HEK293 (cell line): ENCODE data around the gene ZSCAN26.

Experiments
- CTCF ChIA-PET: fragments of 350-600 bp; formaldehyde crosslinking; extraction: SDS; loops from one replicate; lab custom pipeline; 2021; ENCODE audit warnings: antibody characterized with exemption; lab: Yijun Ruan, JAX
- POLR2A ChIA-PET: fragments of 300-600 bp; formaldehyde crosslinking; extraction: SDS; loops from one replicate; lab custom pipeline; 2020; ENCODE audit warnings: antibody characterized with exemption, inconsistent platforms; lab: Yijun Ruan, JAX
- H3K27ac ChIP-seq: fragments of 200-500 bp; sonication (Bioruptor generic); 2 replicates; pipeline ENCODE4 v1.5.1; 2014; ENCODE audit warnings: low read depth, low read length, control low read depth, inconsistent platforms; ENCODE audit errors: extremely low read depth
- H3K36me3 ChIP-seq, 2 experiments: fragments of 200-500 bp in 1 of 2; sonication (Bioruptor generic) in 1 of 2; 1 replicate in 1 of 2; 2 replicates in 1 of 2; pipeline ENCODE4 v1.5.1; 2014 to 2017; ENCODE audit warnings: inconsistent platforms in 2 of 2, low read length in 2 of 2; ENCODE audit not compliant: control insufficient read depth in 2 of 2, insufficient read depth in 1 of 2
- H3K4me1 ChIP-seq: fragments of 200-500 bp; sonication (Bioruptor generic); 2 replicates; pipeline ENCODE4 v1.5.1; 2014; ENCODE audit warnings: mild to moderate bottlenecking, low read length, inconsistent platforms; ENCODE audit not compliant: control insufficient read depth, insufficient read depth
- H3K4me3 ChIP-seq: 2 replicates; pipeline ENCODE4 v1.5.1; 2011; ENCODE audit warnings: low read depth, mild to moderate bottlenecking, control low read depth, low read length, moderate library complexity
- H3K9me3 ChIP-seq: fragments of 200-500 bp; sonication (Bioruptor generic); 2 replicates; pipeline ENCODE4 v1.5.1; 2014; ENCODE audit warnings: low read depth, low read length, inconsistent platforms; ENCODE audit not compliant: control insufficient read depth, insufficient read depth
- GLI2 ChIP-seq: fragments of 450-650 bp; formaldehyde crosslinking; IDR thresholded peaks from 2 replicates; pipeline ENCODE4; 2017; ENCODE audit warnings: missing biosample characterization, missing genetic modification characterization, low read depth, borderline replicate concordance
- GLI4 ChIP-seq: fragments of 450-650 bp; formaldehyde crosslinking; IDR thresholded peaks from 2 replicates; pipeline ENCODE4 v1.5.1; 2016; ENCODE audit warnings: missing biosample characterization, missing genetic modification characterization
- ZBTB8A ChIP-seq: fragments of 450-650 bp; formaldehyde crosslinking; IDR thresholded peaks from 2 replicates; pipeline ENCODE4 v1.5.1; 2016; ENCODE audit warnings: missing biosample characterization, missing genetic modification characterization
- ZNF146 ChIP-seq: fragments of 450-650 bp; formaldehyde crosslinking; IDR thresholded peaks from 2 replicates; pipeline ENCODE4 v1.5.1; 2016; ENCODE audit warnings: missing biosample characterization, missing genetic modification characterization
- ZNF157 ChIP-seq: fragments of 450-650 bp; formaldehyde crosslinking; IDR thresholded peaks from 2 replicates; pipeline ENCODE4 v1.5.1; 2016; ENCODE audit warnings: missing biosample characterization, missing genetic modification characterization
- ZNF248 ChIP-seq: fragments of 450-650 bp; formaldehyde crosslinking; IDR thresholded peaks from 2 replicates; pipeline ENCODE4 v1.5.1; 2017; ENCODE audit warnings: missing biosample characterization, missing genetic modification characterization
- ZNF404 ChIP-seq: fragments of 450-650 bp; formaldehyde crosslinking; IDR thresholded peaks from 2 replicates; pipeline ENCODE4 v1.5.1; 2017; ENCODE audit warnings: missing biosample characterization, missing genetic modification characterization
- ZNF521 ChIP-seq: fragments of 450-650 bp; formaldehyde crosslinking; IDR thresholded peaks from 2 replicates; pipeline ENCODE4 v1.5.1; 2017; ENCODE audit warnings: missing biosample characterization, mild to moderate bottlenecking, missing genetic modification characterization
- ZNF626 ChIP-seq: fragments of 450-650 bp; sonication (Bioruptor Pico); formaldehyde crosslinking; IDR thresholded peaks from 2 replicates; pipeline ENCODE4 v1.5.1; 2018; ENCODE audit warnings: missing biosample characterization, missing genetic modification characterization, inconsistent platforms
- ZNF76 ChIP-seq: fragments of 450-650 bp; formaldehyde crosslinking; IDR thresholded peaks from 2 replicates; pipeline ENCODE4; 2016; ENCODE audit warnings: low read depth, missing biosample characterization, missing genetic modification characterization, borderline replicate concordance
- TF ChIP-seq, protein P1 (sequence below): fragments of 450-650 bp; formaldehyde crosslinking; IDR thresholded peaks from 2 replicates; pipeline ENCODE4; 2016; ENCODE audit warnings: missing biosample characterization, missing genetic modification characterization
- TF ChIP-seq, protein P2 (sequence below): fragments of 450-650 bp; formaldehyde crosslinking; IDR thresholded peaks from 2 replicates; pipeline ENCODE4 v1.5.1; 2016; ENCODE audit warnings: missing biosample characterization, missing genetic modification characterization
- TF ChIP-seq, protein P3 (sequence below): IDR thresholded peaks from 2 replicates; pipeline ENCODE4 v1.6.1; 2011; ENCODE audit warnings: mild to moderate bottlenecking, low read depth, low read length, borderline replicate concordance
- TF ChIP-seq, protein P4 (sequence below): fragments of 450-650 bp; formaldehyde crosslinking; IDR thresholded peaks from 2 replicates; pipeline ENCODE4 v1.5.1; 2016; ENCODE audit warnings: missing biosample characterization, missing genetic modification characterization
- TF ChIP-seq, protein P5 (sequence below): fragments of 450-650 bp; formaldehyde crosslinking; IDR thresholded peaks from 2 replicates; pipeline ENCODE4 v1.5.1; 2016; ENCODE audit warnings: missing biosample characterization, missing genetic modification characterization
- TF ChIP-seq, protein P6 (sequence below): fragments of 450-650 bp; formaldehyde crosslinking; IDR thresholded peaks from 2 replicates; pipeline ENCODE4 v1.5.1; 2016; ENCODE audit warnings: missing biosample characterization, missing genetic modification characterization

Gene ZSCAN26

DNA sequence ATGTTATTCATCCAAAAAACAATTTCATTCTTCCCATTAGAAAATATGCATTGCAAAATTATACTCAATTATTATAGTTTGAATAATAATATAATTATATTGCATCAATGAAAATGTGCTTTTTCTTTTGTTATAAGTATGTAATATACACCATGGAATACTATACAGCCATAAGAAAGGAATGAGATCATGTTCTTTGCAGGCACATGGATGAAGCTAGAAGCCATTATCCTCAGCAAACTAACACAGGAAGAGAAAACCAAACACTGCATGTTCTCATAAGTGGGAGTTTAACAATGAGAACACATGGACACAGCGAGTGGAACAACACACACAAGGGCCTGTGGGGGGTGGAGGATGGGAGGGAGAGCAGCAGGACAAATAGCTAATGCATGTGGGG is 9.9 kb upstream of the ZSCAN26 start:
- no peaks in the 10 kb centered on the region for H3K9me3 ChIP-seq
- TF ChIP-seq ZNF146 (tag by site-specific recombination) (peak; percentile 49; the same call in 1 of the 2 replicates), ZNF76 (tag by site-specific recombination) (no peak), GLI4 (tag by site-specific recombination) (no peak)
- TF ChIP-seq, protein P1, sequence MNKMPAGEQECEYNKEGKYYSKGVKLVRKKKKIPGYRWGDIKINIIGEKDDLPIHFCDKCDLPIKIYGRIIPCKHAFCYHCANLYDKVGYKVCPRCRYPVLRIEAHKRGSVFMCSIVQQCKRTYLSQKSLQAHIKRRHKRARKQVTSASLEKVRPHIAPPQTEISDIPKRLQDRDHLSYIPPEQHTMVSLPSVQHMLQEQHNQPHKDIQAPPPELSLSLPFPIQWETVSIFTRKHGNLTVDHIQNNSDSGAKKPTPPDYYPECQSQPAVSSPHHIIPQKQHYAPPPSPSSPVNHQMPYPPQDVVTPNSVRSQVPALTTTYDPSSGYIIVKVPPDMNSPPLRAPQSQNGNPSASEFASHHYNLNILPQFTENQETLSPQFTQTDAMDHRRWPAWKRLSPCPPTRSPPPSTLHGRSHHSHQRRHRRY (tag by site-specific recombination), result no peak
- TF ChIP-seq, protein P2, sequence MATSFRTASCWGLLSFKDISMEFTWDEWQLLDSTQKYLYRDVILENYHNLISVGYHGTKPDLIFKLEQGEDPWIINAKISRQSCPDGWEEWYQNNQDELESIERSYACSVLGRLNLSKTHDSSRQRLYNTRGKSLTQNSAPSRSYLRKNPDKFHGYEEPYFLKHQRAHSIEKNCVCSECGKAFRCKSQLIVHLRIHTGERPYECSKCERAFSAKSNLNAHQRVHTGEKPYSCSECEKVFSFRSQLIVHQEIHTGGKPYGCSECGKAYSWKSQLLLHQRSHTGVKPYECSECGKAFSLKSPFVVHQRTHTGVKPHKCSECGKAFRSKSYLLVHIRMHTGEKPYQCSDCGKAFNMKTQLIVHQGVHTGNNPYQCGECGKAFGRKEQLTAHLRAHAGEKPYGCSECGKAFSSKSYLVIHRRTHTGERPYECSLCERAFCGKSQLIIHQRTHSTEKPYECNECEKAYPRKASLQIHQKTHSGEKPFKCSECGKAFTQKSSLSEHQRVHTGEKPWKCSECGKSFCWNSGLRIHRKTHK, result no peak
- H3K36me3 ChIP-seq, result no peaks in the 10 kb centered on the region
- no peaks in the 10 kb centered on the region for H3K4me1 ChIP-seq
- CTCF ChIA-PET, result interaction anchor here (0.7 to 1.1 kb wide), 3 partner anchors 24 to 362 kb away, joined by 3 to 4 read pairs (median 3); no protein-coding TSS in a partner anchor
- H3K4me3 ChIP-seq, result no peak overlapping the region
- H3K27ac ChIP-seq, result no peak overlapping the region
- POLR2A ChIA-PET, result no interaction called here

DNA sequence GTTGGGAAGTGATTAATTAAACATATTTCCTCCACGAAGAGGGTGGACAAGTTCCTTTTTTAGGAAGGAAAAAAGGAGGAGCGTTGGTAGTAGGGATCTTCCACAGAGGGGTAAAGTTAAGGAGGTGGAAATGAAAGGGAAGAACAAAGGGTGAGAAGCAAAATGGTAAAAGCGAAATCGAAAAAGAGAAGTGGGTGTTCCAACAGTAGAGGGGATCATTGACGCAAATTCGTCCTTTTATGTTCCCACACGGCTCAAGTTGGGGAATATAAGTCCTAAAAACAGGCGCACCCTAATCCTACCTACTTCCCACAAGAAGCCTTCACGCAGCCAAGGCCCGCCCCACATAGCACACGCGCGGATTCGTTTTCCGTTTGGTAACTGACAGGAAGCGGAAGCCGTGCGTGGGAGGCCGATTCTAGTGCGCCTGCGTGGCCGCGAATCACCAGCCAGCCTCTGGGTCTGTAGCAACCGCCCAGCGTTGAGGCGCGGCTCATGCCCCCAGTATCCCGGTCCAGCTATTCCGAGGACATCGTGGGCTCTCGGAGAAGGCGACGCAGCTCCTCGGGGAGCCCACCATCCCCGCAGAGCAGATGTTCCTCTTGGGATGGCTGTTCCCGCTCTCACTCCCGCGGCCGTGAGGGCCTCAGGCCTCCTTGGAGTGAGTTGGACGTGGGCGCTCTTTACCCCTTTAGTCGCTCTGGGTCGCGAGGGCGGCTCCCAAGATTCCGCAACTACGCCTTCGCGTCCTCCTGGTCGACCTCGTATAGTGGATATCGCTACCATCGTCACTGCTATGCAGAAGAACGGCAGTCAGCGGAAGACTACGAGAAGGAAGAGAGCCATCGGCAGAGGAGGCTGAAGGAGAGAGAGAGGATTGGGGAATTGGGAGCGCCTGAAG is 7.8 kb upstream of the ZSCAN26 start, which contains the start of gene NKAPL:
Gene NKAPL (plus strand): TSS at position 421 of the 901 bp plus-strand sequence. CDS start 75 bp downstream, at position 496.
- H3K4me1 ChIP-seq, result peaks cover 7% of the 10 kb centered on the region; the same call in 1 of the 2 replicates
- H3K27ac ChIP-seq, result no peak within 1 kb of the TSS
- H3K36me3 ChIP-seq, result no peaks in the 10 kb centered on the region
- ChIA-PET CTCF (interaction anchor here (0.7 to 0.8 kb wide), 2 partner anchors 97 to 115 kb away, joined by 3 read pairs; no protein-coding TSS in a partner anchor), POLR2A (interaction anchor here (1.3 kb wide), 1 partner anchor 40 kb away, joined by 3 read pairs; no protein-coding TSS in a partner anchor)
- no peak within 1 kb of the TSS for H3K4me3 ChIP-seq
- no peak for TF ChIP-seq ZNF248 (tag by site-specific recombination)
- TF ChIP-seq ZBTB8A (tag by site-specific recombination), result no peak
- no peak for TF ChIP-seq GLI2
- no peaks in the 10 kb centered on the region for H3K9me3 ChIP-seq

DNA sequence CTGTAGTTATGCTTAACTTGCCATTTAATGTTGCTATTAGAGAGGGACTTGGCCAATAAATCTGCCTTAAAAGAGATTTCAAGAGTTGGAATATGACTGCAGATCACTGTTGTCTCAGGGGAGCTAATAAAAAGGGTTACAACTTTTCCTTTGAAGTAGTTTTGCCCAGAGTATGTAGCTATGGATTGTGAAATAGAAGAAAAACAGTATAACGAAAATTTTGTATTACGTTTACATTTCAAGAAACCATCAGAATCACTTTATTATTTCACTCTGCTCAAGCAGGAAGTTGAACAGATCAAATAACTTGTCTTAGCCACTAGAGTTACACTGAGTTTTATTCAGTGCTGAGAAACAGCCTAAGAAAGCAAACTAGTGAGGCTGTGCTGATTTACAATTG is 3.0 kb upstream of the ZSCAN26 start:
- ChIA-PET CTCF (interaction anchor here (0.5 kb wide), 1 partner anchor 388 kb away, joined by 4 read pairs; no protein-coding TSS in a partner anchor), POLR2A (interaction anchor here (0.9 to 1.2 kb wide), 4 partner anchors 12 to 73 kb away, joined by 3 to 5 read pairs (median 4); partner anchors contain the start of genes PGBD1 and ZKSCAN4)
- H3K4me1 ChIP-seq, result peaks cover 20% of the 10 kb centered on the region; the same call in 1 of the 2 replicates
- no peak overlapping the region for H3K4me3 ChIP-seq
- H3K36me3 ChIP-seq, result no peaks in the 10 kb centered on the region
- H3K27ac ChIP-seq, result no peak overlapping the region
- H3K9me3 ChIP-seq, result no peaks in the 10 kb centered on the region
- no peak for TF ChIP-seq ZNF626 (tag by site-specific recombination)
- TF ChIP-seq, protein P3, sequence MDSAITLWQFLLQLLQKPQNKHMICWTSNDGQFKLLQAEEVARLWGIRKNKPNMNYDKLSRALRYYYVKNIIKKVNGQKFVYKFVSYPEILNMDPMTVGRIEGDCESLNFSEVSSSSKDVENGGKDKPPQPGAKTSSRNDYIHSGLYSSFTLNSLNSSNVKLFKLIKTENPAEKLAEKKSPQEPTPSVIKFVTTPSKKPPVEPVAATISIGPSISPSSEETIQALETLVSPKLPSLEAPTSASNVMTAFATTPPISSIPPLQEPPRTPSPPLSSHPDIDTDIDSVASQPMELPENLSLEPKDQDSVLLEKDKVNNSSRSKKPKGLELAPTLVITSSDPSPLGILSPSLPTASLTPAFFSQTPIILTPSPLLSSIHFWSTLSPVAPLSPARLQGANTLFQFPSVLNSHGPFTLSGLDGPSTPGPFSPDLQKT, result no peak
- no peak for TF ChIP-seq ZNF404 (tag by site-specific recombination)
- TF ChIP-seq ZNF157 (tag by site-specific recombination), result no peak
- TF ChIP-seq, protein P4, sequence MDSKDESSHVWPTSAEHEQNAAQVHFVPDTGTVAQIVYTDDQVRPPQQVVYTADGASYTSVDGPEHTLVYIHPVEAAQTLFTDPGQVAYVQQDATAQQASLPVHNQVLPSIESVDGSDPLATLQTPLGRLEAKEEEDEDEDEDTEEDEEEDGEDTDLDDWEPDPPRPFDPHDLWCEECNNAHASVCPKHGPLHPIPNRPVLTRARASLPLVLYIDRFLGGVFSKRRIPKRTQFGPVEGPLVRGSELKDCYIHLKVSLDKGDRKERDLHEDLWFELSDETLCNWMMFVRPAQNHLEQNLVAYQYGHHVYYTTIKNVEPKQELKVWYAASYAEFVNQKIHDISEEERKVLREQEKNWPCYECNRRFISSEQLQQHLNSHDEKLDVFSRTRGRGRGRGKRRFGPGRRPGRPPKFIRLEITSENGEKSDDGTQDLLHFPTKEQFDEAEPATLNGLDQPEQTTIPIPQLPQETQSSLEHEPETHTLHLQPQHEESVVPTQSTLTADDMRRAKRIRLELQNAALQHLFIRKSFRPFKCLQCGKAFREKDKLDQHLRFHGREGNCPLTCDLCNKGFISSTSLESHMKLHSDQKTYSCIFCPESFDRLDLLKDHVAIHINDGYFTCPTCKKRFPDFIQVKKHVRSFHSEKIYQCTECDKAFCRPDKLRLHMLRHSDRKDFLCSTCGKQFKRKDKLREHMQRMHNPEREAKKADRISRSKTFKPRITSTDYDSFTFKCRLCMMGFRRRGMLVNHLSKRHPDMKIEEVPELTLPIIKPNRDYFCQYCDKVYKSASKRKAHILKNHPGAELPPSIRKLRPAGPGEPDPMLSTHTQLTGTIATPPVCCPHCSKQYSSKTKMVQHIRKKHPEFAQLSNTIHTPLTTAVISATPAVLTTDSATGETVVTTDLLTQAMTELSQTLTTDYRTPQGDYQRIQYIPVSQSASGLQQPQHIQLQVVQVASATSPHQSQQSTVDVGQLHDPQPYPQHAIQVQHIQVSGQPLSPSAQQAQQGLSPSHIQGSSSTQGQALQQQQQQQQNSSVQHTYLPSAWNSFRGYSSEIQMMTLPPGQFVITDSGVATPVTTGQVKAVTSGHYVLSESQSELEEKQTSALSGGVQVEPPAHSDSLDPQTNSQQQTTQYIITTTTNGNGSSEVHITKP (tag by site-specific recombination), result 0 out of 2 replicates have a peak, but pooled peaks have one; percentile 13
- TF ChIP-seq ZNF521 (tag by site-specific recombination), result no peak
- TF ChIP-seq, protein P5, sequence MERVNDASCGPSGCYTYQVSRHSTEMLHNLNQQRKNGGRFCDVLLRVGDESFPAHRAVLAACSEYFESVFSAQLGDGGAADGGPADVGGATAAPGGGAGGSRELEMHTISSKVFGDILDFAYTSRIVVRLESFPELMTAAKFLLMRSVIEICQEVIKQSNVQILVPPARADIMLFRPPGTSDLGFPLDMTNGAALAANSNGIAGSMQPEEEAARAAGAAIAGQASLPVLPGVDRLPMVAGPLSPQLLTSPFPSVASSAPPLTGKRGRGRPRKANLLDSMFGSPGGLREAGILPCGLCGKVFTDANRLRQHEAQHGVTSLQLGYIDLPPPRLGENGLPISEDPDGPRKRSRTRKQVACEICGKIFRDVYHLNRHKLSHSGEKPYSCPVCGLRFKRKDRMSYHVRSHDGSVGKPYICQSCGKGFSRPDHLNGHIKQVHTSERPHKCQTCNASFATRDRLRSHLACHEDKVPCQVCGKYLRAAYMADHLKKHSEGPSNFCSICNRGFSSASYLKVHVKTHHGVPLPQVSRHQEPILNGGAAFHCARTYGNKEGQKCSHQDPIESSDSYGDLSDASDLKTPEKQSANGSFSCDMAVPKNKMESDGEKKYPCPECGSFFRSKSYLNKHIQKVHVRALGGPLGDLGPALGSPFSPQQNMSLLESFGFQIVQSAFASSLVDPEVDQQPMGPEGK (tag by site-specific recombination), result no peak
- TF ChIP-seq, protein P6, sequence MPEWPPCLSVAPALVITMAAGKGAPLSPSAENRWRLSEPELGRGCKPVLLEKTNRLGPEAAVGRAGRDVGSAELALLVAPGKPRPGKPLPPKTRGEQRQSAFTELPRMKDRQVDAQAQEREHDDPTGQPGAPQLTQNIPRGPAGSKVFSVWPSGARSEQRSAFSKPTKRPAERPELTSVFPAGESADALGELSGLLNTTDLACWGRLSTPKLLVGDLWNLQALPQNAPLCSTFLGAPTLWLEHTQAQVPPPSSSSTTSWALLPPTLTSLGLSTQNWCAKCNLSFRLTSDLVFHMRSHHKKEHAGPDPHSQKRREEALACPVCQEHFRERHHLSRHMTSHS (tag by site-specific recombination), result no peak
